BE2C (cell line): Measurements from ENCODE around the gene HABP4.

Experiments used
- DNase-seq: peaks from one replicate; pipeline ENCODE4 v3.0.0-alpha.2; 2020
- H3K27me3 ChIP-seq: fragments of 250-450 bp; sonication (Bioruptor Pico); 2 replicates; pipeline ENCODE4 v1.5.1; 2020; ENCODE audit warnings: mild to moderate bottlenecking
- H3K36me3 ChIP-seq: fragments of 250-450 bp; sonication (Bioruptor Pico); 2 replicates; pipeline ENCODE4 v1.5.1; 2020; ENCODE audit warnings: mild to moderate bottlenecking
- H3K4me1 ChIP-seq: fragments of 250-450 bp; sonication (Bioruptor Pico); 2 replicates; pipeline ENCODE4 v1.5.1; 2020
- H3K4me3 ChIP-seq: 2 replicates; pipeline ENCODE4 v1.5.1; 2011; ENCODE audit warnings: low read depth, low read length
- H3K9me3 ChIP-seq: fragments of 250-450 bp; sonication (Bioruptor Pico); 2 replicates; pipeline ENCODE4 v1.5.1; 2020
- TF ChIP-seq, protein P1 (sequence below): IDR thresholded peaks from 2 replicates; pipeline ENCODE4 v1.5.1; 2012; ENCODE audit warnings: mild to moderate bottlenecking, low read depth, low read length

Gene HABP4

DNA sequence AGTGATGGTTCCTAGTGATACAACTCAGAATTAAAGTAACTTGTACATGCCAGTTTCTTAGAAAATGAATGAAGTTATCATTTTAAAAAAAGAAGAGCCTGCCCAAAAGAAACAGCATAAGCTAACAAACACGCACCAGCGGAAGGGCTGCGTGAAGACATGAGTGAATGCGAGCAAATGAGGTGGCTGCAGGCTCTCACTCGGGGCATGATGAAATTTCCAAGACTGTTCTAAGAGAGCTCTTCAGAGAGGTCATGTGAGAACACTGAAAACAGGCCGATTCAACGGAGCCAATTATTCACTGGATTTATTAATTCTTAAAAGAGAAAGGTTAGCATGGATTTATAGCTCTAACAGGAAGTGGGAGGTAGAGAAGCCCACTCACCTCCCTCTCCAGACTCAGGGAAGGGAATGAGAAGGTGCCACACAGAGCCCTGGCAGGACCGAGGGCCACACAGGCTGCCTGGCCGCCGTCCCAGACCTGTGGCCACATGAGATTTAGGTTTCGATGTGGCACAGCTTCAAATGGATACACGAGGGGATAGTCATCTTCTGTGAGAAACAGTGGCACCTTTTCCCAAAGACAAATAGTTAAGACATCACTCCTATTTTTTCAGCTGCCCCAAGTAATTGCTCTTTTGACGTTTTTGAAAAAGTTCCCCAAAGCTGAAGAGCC lies 55.5 kb downstream of the HABP4 start:
- TF ChIP-seq, protein P1, sequence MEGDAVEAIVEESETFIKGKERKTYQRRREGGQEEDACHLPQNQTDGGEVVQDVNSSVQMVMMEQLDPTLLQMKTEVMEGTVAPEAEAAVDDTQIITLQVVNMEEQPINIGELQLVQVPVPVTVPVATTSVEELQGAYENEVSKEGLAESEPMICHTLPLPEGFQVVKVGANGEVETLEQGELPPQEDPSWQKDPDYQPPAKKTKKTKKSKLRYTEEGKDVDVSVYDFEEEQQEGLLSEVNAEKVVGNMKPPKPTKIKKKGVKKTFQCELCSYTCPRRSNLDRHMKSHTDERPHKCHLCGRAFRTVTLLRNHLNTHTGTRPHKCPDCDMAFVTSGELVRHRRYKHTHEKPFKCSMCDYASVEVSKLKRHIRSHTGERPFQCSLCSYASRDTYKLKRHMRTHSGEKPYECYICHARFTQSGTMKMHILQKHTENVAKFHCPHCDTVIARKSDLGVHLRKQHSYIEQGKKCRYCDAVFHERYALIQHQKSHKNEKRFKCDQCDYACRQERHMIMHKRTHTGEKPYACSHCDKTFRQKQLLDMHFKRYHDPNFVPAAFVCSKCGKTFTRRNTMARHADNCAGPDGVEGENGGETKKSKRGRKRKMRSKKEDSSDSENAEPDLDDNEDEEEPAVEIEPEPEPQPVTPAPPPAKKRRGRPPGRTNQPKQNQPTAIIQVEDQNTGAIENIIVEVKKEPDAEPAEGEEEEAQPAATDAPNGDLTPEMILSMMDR = no peak
- Histone ChIP-seq H3K36me3 (no peaks in the 10 kb centered on the region), H3K9me3 (no peaks in the 10 kb centered on the region), H3K4me1 (no peaks in the 10 kb centered on the region; the same call in 1 of the 2 replicates), H3K27me3 (no peaks in the 10 kb centered on the region), H3K4me3 (no peak overlapping the region)
- no peak for DNase-seq

DNA sequence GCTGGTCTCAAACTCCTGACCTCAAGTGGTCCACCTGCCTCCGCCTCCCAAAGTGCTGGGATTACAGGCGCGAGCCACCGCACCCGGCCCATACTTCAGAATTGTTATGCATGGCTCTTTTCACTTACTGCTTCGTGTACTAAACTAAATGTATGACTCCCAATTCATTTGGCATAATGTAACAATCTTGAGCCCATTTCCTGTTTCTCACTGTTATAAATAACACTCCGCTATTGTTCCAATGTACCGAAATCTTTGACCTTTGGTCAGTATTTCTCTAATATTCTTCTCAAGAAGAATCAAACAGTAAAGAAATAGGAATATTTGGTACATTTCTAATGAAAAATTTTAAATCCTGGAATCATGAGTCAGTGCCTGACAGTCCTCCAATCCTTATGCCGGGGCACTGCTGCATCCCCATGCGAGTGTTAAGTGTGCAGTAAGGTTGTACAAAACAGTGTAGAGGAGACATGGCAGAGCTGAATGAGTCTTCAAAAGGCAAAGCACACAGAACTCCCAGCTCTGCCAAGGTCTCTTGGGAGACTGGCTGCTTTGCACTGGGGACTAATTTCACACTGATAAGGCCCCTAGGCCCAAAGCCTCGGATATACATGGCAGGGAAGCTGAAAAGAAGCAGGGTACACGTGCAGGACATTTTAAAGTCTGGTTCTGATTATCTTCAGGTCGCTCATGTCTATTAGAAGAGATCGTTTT lies 58.4 kb downstream of the HABP4 start:
- H3K27me3 ChIP-seq = no peaks in the 10 kb centered on the region
- H3K4me1 ChIP-seq = no peaks in the 10 kb centered on the region; the same call in 1 of the 2 replicates
- H3K9me3 ChIP-seq = no peaks in the 10 kb centered on the region
- DNase-seq = peak; percentile 54
- no peaks in the 10 kb centered on the region for H3K36me3 ChIP-seq
- TF ChIP-seq, protein P1 = no peak
- no peak overlapping the region for H3K4me3 ChIP-seq

DNA sequence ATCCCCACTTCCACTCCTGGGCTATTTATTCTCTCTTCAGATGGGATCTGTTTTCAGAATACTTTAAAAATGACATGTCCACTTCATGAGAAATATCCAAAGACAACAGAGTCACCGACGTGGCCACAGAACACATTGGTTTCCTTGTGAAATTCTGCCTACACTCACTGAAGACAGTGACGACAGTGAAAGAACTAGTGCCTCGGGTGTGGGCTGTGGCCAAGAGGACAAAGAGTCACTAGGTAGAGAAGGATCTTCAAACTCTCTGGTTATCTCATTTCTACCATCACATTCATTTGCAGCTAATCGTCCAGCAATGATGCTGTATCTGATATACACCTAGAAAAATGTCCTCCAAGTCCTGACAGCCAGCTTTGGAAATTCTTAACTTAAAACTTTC lies 59.1 kb downstream of the HABP4 start:
- TF ChIP-seq, protein P1 = no peak
- Histone ChIP-seq H3K4me1 (no peaks in the 10 kb centered on the region; the same call in 1 of the 2 replicates), H3K27me3 (no peaks in the 10 kb centered on the region), H3K36me3 (no peaks in the 10 kb centered on the region), H3K9me3 (no peaks in the 10 kb centered on the region), H3K4me3 (no peak overlapping the region)
- no peak for DNase-seq

DNA sequence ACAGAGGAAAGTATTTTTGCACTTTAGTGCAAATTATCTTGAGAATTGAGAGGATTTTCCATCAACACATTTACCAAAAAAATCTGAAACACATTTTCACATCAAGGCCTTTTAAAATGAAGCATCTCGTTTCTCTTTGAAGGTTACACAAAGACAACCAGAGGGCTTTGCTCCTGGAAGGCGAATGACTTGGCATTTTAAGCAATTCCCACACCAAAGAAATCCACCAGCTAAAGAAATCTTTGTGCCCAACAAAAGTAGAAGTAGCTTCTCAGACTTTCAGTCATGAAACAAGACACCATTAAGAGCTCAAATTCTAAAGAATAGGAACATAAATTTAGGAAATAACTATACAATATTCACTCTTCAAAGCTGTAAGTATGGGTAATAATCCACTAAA lies 59.9 kb downstream of the HABP4 start:
- Histone ChIP-seq H3K36me3 (no peaks in the 10 kb centered on the region), H3K4me3 (no peak overlapping the region), H3K9me3 (no peaks in the 10 kb centered on the region), H3K27me3 (no peaks in the 10 kb centered on the region), H3K4me1 (no peaks in the 10 kb centered on the region; the same call in 1 of the 2 replicates)
- TF ChIP-seq, protein P1 = no peak
- DNase-seq = no peak

DNA sequence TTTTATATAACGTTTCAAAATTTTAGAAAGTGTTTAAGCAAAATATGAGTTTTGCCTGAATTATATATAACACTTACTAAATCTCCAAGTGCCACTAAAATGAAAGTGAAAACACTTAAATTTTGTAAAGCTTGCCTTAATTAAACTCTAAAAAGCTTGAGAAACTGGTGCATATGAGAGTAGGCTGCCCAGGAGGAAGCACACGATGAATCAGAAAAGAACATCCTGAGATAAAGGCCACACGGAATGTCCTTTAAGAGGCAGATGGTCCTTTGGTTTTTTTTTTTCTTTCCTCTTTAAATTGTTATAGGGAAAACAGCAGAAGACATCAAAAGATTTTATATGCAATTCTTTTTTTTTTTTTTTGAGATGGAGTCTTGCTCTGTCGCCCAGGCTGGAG lies 60.3 kb downstream of the HABP4 start:
- DNase-seq = no peak
- no peaks in the 10 kb centered on the region for H3K36me3 ChIP-seq

More for the DNA sequence above, 60.3 kb downstream of the HABP4 start:
- H3K27me3 ChIP-seq = no peaks in the 10 kb centered on the region
- H3K9me3 ChIP-seq = no peaks in the 10 kb centered on the region
- H3K4me1 ChIP-seq = no peaks in the 10 kb centered on the region; the same call in 1 of the 2 replicates
- TF ChIP-seq, protein P1 = no peak
- no peak overlapping the region for H3K4me3 ChIP-seq
